OCI-LY1 (cell line): ENCODE measurements around the gene GPX5.
"Not testable (repeated sequence)": the region's sequence is repeated elsewhere in the genome, so short reads cannot be mapped to it uniquely, and the experiment has no call there.

ENCODE experiments used
- H2AFZ ChIP-seq: fragments of 200-600 bp; sonication (generic), shearing (Covaris generic); 2 replicates; pipeline ENCODE4 v1.6.0; 2014; ENCODE audit warnings: antibody characterized with exemption, mild to moderate bottlenecking, low read length
- H3F3A ChIP-seq: fragments of 200-600 bp; sonication (generic), shearing (Covaris generic); 2 replicates; pipeline ENCODE4 v1.6.0; 2014; ENCODE audit warnings: mild to moderate bottlenecking, antibody characterized with exemption, low read length, moderate library complexity; ENCODE audit not compliant: insufficient read depth
- H3K27ac ChIP-seq: fragments of 200-600 bp; sonication (generic); 2 replicates; pipeline ENCODE4 v1.5.1; 2014; ENCODE audit warnings: low read length, mixed run types, mild to moderate bottlenecking, low read depth; ENCODE audit not compliant: poor library complexity, severe bottlenecking
- H3K27me3 ChIP-seq: fragments of 200-600 bp; sonication (generic); 2 replicates; pipeline ENCODE4 v1.6.0; 2014; ENCODE audit warnings: antibody characterized with exemption, mild to moderate bottlenecking, low read length, moderate library complexity; ENCODE audit not compliant: insufficient read depth
- H3K36me3 ChIP-seq: fragments of 200-600 bp; sonication (generic); 2 replicates; pipeline ENCODE4 v1.6.1; 2014; ENCODE audit warnings: mild to moderate bottlenecking, antibody characterized with exemption, low read length, moderate library complexity, mixed read lengths; ENCODE audit not compliant: insufficient read depth
- H3K4me1 ChIP-seq: fragments of 200-600 bp; sonication (generic); 2 replicates; pipeline ENCODE4 v1.5.1; 2014; ENCODE audit warnings: mild to moderate bottlenecking, low read length, moderate library complexity; ENCODE audit not compliant: insufficient read depth, severe bottlenecking
- H3K4me2 ChIP-seq: fragments of 200-600 bp; sonication (generic), shearing (Covaris generic); 2 replicates; pipeline ENCODE4 v1.6.1; 2014; ENCODE audit warnings: low read length
- H3K4me3 ChIP-seq: fragments of 200-600 bp; sonication (generic); 2 replicates; pipeline ENCODE4 v1.5.1; 2014; ENCODE audit warnings: low read length, low read depth, mild to moderate bottlenecking, mixed read lengths; ENCODE audit not compliant: poor library complexity, severe bottlenecking
- H3K79me2 ChIP-seq: fragments of 200-600 bp; shearing (Covaris generic); 2 replicates; pipeline ENCODE4 v1.6.1; 2016; ENCODE audit warnings: mixed run types, low read length, mixed read lengths; ENCODE audit not compliant: insufficient read depth
- H3K9ac ChIP-seq: fragments of 200-600 bp; sonication (generic), shearing (Covaris generic); 2 replicates; pipeline ENCODE4 v1.6.1; 2014; ENCODE audit warnings: mild to moderate bottlenecking, low read length, mixed read lengths
- H3K9me2 ChIP-seq: fragments of 200-600 bp; sonication (generic), shearing (Covaris generic); 2 replicates; pipeline ENCODE4 v1.6.1; 2014; ENCODE audit warnings: low read depth, mild to moderate bottlenecking, low read length, mixed read lengths
- H3K9me3 ChIP-seq: fragments of 200-600 bp; shearing (Covaris generic); 2 replicates; pipeline ENCODE4 v1.6.1; 2014; ENCODE audit warnings: low read length, mixed read lengths
- H4K20me1 ChIP-seq: fragments of 200-600 bp; sonication (generic), shearing (Covaris generic); 2 replicates; pipeline ENCODE4 v1.6.0; 2016; ENCODE audit warnings: mild to moderate bottlenecking, low read length; ENCODE audit not compliant: insufficient read depth
- EZH2 ChIP-seq: fragments of 200-600 bp; sonication (generic), shearing (Covaris generic); IDR thresholded peaks from 2 replicates; pipeline ENCODE4 v1.8.0; 2017; ENCODE audit warnings: borderline replicate concordance, mixed run types, mild to moderate bottlenecking, antibody characterized with exemption, low read length, moderate library complexity, mixed read lengths
- TF ChIP-seq, protein P1 (sequence below): fragments of 200-600 bp; sonication (generic), shearing (Covaris generic); IDR thresholded peaks from 2 replicates; pipeline ENCODE4 v1.5.1; 2017; ENCODE audit warnings: mild to moderate bottlenecking, antibody characterized with exemption, low read length, moderate library complexity, mixed read lengths

Gene GPX5

GRCh38 chr6:28505733-28506132, 19.9 kb upstream of the GPX5 start:
- TF ChIP-seq, protein P1, sequence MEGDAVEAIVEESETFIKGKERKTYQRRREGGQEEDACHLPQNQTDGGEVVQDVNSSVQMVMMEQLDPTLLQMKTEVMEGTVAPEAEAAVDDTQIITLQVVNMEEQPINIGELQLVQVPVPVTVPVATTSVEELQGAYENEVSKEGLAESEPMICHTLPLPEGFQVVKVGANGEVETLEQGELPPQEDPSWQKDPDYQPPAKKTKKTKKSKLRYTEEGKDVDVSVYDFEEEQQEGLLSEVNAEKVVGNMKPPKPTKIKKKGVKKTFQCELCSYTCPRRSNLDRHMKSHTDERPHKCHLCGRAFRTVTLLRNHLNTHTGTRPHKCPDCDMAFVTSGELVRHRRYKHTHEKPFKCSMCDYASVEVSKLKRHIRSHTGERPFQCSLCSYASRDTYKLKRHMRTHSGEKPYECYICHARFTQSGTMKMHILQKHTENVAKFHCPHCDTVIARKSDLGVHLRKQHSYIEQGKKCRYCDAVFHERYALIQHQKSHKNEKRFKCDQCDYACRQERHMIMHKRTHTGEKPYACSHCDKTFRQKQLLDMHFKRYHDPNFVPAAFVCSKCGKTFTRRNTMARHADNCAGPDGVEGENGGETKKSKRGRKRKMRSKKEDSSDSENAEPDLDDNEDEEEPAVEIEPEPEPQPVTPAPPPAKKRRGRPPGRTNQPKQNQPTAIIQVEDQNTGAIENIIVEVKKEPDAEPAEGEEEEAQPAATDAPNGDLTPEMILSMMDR, result no peak
- no peak for TF ChIP-seq EZH2

DNA sequence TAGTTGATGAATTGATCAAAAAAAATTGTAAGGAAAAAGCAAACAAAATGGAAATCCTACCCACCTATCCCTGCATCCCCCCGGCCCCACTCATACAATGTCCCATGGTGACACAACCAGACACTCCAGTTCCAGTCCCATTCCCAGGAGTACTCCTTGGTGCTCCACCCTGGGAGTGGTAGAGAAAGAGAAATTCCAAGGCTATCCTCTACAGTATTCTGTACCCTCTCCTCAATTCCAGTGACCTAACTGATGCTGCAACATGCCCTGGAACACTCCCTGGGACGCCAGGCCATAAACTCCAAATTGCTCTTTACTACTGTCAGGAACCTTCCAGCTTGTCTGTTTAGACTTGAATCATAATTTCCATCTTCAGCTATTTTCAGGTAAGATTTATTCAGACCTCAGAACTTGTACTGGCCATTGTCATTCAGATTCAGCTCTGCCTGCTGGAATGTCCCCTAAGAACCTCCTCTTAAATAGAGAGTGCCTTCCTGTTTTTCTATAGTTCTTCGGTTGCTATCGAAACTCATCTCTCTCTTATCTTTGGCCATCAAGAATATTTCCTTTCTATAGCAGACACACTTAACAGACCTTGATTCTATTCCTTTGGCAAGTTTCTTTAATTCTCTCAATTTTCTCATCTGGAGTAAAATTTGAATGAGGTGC, 18.7 kb upstream of the GPX5 start:
- Histone ChIP-seq H3K4me3 (no peak overlapping the region), H3K9me3 (no peaks in the 10 kb centered on the region), H3K27ac (no peak overlapping the region), H3K36me3 (no peaks in the 10 kb centered on the region), H3K27me3 (peaks cover 7% of the 10 kb centered on the region; the same call in 1 of the 2 replicates), H3K9me2 (no peaks in the 10 kb centered on the region), H3K79me2 (no peaks in the 10 kb centered on the region), H3F3A (no peaks in the 10 kb centered on the region), H4K20me1 (no peaks in the 10 kb centered on the region), H2AFZ (no peak overlapping the region), H3K9ac (no peak overlapping the region), H3K4me2 (no peak overlapping the region), H3K4me1 (no peaks in the 10 kb centered on the region)
- no peak for TF ChIP-seq EZH2
- TF ChIP-seq, protein P1, result no peak

More at GRCh38 chr6:28505733-28506132, 19.9 kb upstream of the GPX5 start:
- H3K79me2 ChIP-seq, result no peaks in the 10 kb centered on the region
- no peak overlapping the region for H3K27ac ChIP-seq
- H3K9ac ChIP-seq, result no peak overlapping the region
- no peaks in the 10 kb centered on the region for H4K20me1 ChIP-seq
- no peaks in the 10 kb centered on the region for H3K9me3 ChIP-seq
- no peak overlapping the region for H3K4me3 ChIP-seq
- H3K9me2 ChIP-seq, result no peaks in the 10 kb centered on the region
- H2AFZ ChIP-seq, result no peak overlapping the region
- H3F3A ChIP-seq, result no peaks in the 10 kb centered on the region
- H3K36me3 ChIP-seq, result no peaks in the 10 kb centered on the region
- H3K27me3 ChIP-seq, result peaks cover 7% of the 10 kb centered on the region; the same call in 1 of the 2 replicates
- H3K4me1 ChIP-seq, result no peaks in the 10 kb centered on the region
- H3K4me2 ChIP-seq, result no peak overlapping the region

- Histone ChIP-seq H3K27ac (no peak overlapping the region), H3K9me2 (no peaks in the 10 kb centered on the region), H3K9ac (no peak overlapping the region), H3K27me3 (no peaks in the 10 kb centered on the region), H3F3A (no peaks in the 10 kb centered on the region), H3K79me2 (no peaks in the 10 kb centered on the region), H3K9me3 (no peaks in the 10 kb centered on the region), H2AFZ (no peak overlapping the region), H3K4me2 (no peak overlapping the region), H3K4me3 (no peak overlapping the region), H3K4me1 (no peaks in the 10 kb centered on the region), H3K36me3 (no peaks in the 10 kb centered on the region), H4K20me1 (no peaks in the 10 kb centered on the region)
- TF ChIP-seq, protein P1, result no peak
- TF ChIP-seq EZH2, result no peak
These were observed 13.9 kb upstream of the GPX5 start for GRCh38 chr6:28511628-28512300.

DNA sequence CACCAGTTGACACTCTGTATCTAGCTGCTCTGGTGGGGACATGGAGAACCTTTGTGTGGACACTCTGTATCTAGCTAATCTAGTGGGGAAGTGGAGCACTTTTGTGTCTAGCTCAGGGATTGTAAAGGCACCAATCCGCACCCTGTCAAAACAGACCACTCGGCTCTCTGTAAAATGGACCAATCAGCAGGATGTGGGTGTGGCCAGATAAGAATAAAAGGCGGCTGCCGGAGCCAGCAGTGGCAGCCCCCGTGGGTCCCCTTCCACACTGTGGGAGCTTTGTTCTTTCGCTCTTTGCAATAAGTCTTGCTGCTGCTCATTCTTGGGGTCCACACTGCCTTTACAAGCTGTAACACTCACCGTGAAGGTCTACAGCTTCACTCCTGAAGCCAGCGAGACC, 13.3 kb upstream of the GPX5 start:
- not testable (repeated sequence) for H3K9ac ChIP-seq, H3K9me3 ChIP-seq, H3K4me3 ChIP-seq

More for the DNA sequence above, 13.3 kb upstream of the GPX5 start:
- H3K27me3 ChIP-seq, H3F3A ChIP-seq, H3K36me3 ChIP-seq, H3K9me2 ChIP-seq, H4K20me1 ChIP-seq, H3K79me2 ChIP-seq, H3K4me2 ChIP-seq, H3K4me1 ChIP-seq, H2AFZ ChIP-seq, H3K27ac ChIP-seq: not testable (repeated sequence)
